Measurements from ENCODE around the gene NEK10. TPM values are rescaled to one million over a fixed set of nuclear protein-coding genes. Genes with fewer than 3 reads are reported as not detected.

NEK10 gene
- total and polyA plus RNA-seq, 2 of the 13 experiments (the other 11 are each of a cell fraction or from before 2014, with no cell fraction given): 2.8 to 14.2 TPM

- H3K27me3 ChIP-seq (ENCODE audit: control insufficient read depth in 1 of 2, insufficient read depth in 2 of 2, low read length in 2 of 2): no peaks in the 10 kb centered on the region
- H3K36me3 ChIP-seq (replicated peaks in 1 of 2; ENCODE audit: control insufficient read depth in 1 of 2, insufficient read depth in 2 of 2, low read length in 2 of 2): no peaks in the 10 kb centered on the region
- H3K9me3 ChIP-seq (ENCODE audit: low read length): no peaks in the 10 kb centered on the region
- intact Hi-C loops (cut with micrococcal nuclease; ENCODE audit: unreplicated experiment) (loop anchor here (2.0 to 5.0 kb wide), 2 partner anchors 40 to 166 kb away; no protein-coding TSS in a partner anchor), in situ Hi-C loops (cut with HindIII; ENCODE audit: extremely low pct_ligation_motif_present, low pct_unique_long_range_greater_than_20kb) (no loop called here)
- FAIRE-seq: peak; percentile 87
- no peaks in the 10 kb centered on the region for H3K79me2 ChIP-seq (ENCODE audit: insufficient read depth, low read length)
- peaks cover 39% of the 10 kb centered on the region for H3K4me1 ChIP-seq (ENCODE audit: insufficient read depth, low read length)
- H3K4me3 ChIP-seq (replicated peaks in 1 of 3; ENCODE audit: insufficient read depth in 1 of 3, low read depth in 2 of 3, low read length in 3 of 3): no peak overlapping the region
- CTCF ChIA-PET (ENCODE audit: low intra/inter-chr PET ratio, low total read pairs): no interaction called here
- POLR2A ChIA-PET: no interaction called here
- peak overlapping the region; percentile 51 for H3K9ac ChIP-seq (ENCODE audit: insufficient read depth, low read depth, low read length)
- no peaks in the 10 kb centered on the region for H4K20me1 ChIP-seq (ENCODE audit: insufficient read depth, low read length)
- peak; percentile 100 for ATAC-seq
- no peak overlapping the region; the same call in 1 of the 2 replicates for H3K4me2 ChIP-seq (ENCODE audit: low read depth, low read length)
- 7% methylated on average over 1 of the region's 1 CpG for WGBS (ENCODE audit: low lambda C conversion rate)
- peak overlapping the region; percentile 81 for H3K27ac ChIP-seq (ENCODE audit: extremely low read length, insufficient read depth, low read length)
- H2AFZ ChIP-seq (ENCODE audit: low read length): no peak overlapping the region
- peak; percentile 87 for DNase-seq (ENCODE audit: low spot score)
- BruUV-seq (replicated peaks): no TSS peak
- TF ChIP-seq CREB1 (IDR thresholded peaks at IDR 0.05): peak; percentile 16; the same call in 1 of the 2 replicates
- no peak for TF ChIP-seq CREB1 (CRISPR knock-in tag; IDR thresholded peaks at IDR 0.05)
- TF ChIP-seq DNMT3B (CRISPR knock-in tag; conservative IDR thresholded peaks at IDR 0.05): no peak
- no peak for TF ChIP-seq ZNF143 (CRISPR knock-in tag; IDR thresholded peaks at IDR 0.05)
- TF ChIP-seq HNRNPK (IDR thresholded peaks at IDR 0.05; ENCODE audit: low read depth, low read length, poor library complexity, severe bottlenecking): no peak
- TF ChIP-seq MEIS2 (CRISPR knock-in tag; IDR thresholded peaks at IDR 0.05): no peak
- no peak for TF ChIP-seq ZNF20 (CRISPR knock-in tag; IDR thresholded peaks at IDR 0.05)
- TF ChIP-seq CEBPG (CRISPR knock-in tag; IDR thresholded peaks at IDR 0.05): peak; percentile 74
- no peak for TF ChIP-seq ZBTB40 (IDR thresholded peaks at IDR 0.05)
- TF ChIP-seq ZBTB40 (CRISPR knock-in tag; IDR thresholded peaks at IDR 0.05): no peak
- TF ChIP-seq RBM39 (IDR thresholded peaks at IDR 0.05; ENCODE audit: low read depth, low read length, poor library complexity, severe bottlenecking): no peak
- TF ChIP-seq ZXDC (CRISPR knock-in tag; IDR thresholded peaks at IDR 0.05): no peak
- no peak for TF ChIP-seq MAZ (IDR thresholded peaks at IDR 0.05; ENCODE audit: borderline replicate concordance, low read depth, low read length)
- 0 out of 2 replicates have a peak, but pooled peaks have one; percentile 36 for TF ChIP-seq MAZ (CRISPR knock-in tag; IDR thresholded peaks at IDR 0.05; ENCODE audit: low read depth)
- 0 out of 2 replicates have a peak, but pooled peaks have one; percentile 47 for TF ChIP-seq FOXK2 (IDR thresholded peaks at IDR 0.05)
- no peak for TF ChIP-seq ZNF138 (CRISPR knock-in tag; IDR thresholded peaks at IDR 0.05; ENCODE audit: low read depth)
Measured at GRCh38 chr3:27317096-27317495, 52.1 kb downstream of the NEK10 start.

All from HepG2 (cell line).